H9 (cell line): ENCODE data around the gene MARCOL. TPM values are rescaled to one million over a fixed set of nuclear protein-coding genes. Genes with fewer than 3 reads are reported as not detected.

Experiments used
- DNase-seq: peaks from one replicate; pipeline ENCODE4 v3.0.0-alpha.2; 2017
- H2AFZ ChIP-seq: one replicate; pipeline ENCODE4 v1.6.1; 2013; ENCODE audit warnings: mild to moderate bottlenecking, low read length, control low read depth, moderate library complexity
- H2AK5ac ChIP-seq: 2 replicates; pipeline ENCODE4 v1.6.1; 2013; ENCODE audit warnings: low read length, control low read depth, mixed read lengths; ENCODE audit not compliant: insufficient read length
- H2BK120ac ChIP-seq: one replicate; pipeline ENCODE4 v1.6.1; 2013; ENCODE audit warnings: low read depth, mild to moderate bottlenecking, low read length, control low read depth, inconsistent platforms; ENCODE audit not compliant: poor library complexity, severe bottlenecking
- H2BK12ac ChIP-seq: 2 replicates; pipeline ENCODE4 v1.6.1; 2013; ENCODE audit warnings: low read length, control low read depth, mixed read lengths, low read depth; ENCODE audit not compliant: insufficient read length
- H2BK15ac ChIP-seq: 2 replicates; pipeline ENCODE4 v1.6.1; 2013; ENCODE audit warnings: low read depth, low read length, control low read depth
- H2BK20ac ChIP-seq: one replicate; pipeline ENCODE4 v1.6.1; 2013; ENCODE audit warnings: low read depth, mild to moderate bottlenecking, low read length, control low read depth, inconsistent platforms; ENCODE audit not compliant: poor library complexity, severe bottlenecking
- H2BK5ac ChIP-seq: 2 replicates; pipeline ENCODE4 v1.6.1; 2013; ENCODE audit warnings: low read length, control low read depth, mixed read lengths; ENCODE audit not compliant: insufficient read length
- H3K14ac ChIP-seq: 2 replicates; pipeline ENCODE4 v1.6.1; 2013; ENCODE audit warnings: low read length, control low read depth; ENCODE audit not compliant: insufficient read depth
- H3K18ac ChIP-seq: 2 replicates; pipeline ENCODE4 v1.6.1; 2013; ENCODE audit warnings: low read depth, mild to moderate bottlenecking, mixed read lengths, low read length, control low read depth; ENCODE audit not compliant: insufficient read length
- H3K23ac ChIP-seq: 2 replicates; pipeline ENCODE4 v1.6.1; 2013; ENCODE audit warnings: low read length, control low read depth, mixed read lengths, low read depth; ENCODE audit not compliant: insufficient read length
- H3K23me2 ChIP-seq: 2 replicates; pipeline ENCODE4 v1.6.1; 2013; ENCODE audit warnings: low read depth, mild to moderate bottlenecking, mixed read lengths, low read length, control low read depth; ENCODE audit not compliant: insufficient read length, poor library complexity, severe bottlenecking
- H3K27ac ChIP-seq: 2 replicates; pipeline ENCODE4 v1.5.1; 2013; ENCODE audit warnings: low read length, control low read depth, mixed read lengths, low read depth; ENCODE audit not compliant: insufficient read length
- H3K27me3 ChIP-seq: 2 replicates; pipeline ENCODE4 v1.6.1; 2013; ENCODE audit warnings: low read length, control low read depth, inconsistent platforms; ENCODE audit not compliant: insufficient read depth
- H3K4ac ChIP-seq: 2 replicates; pipeline ENCODE4 v1.6.1; 2013; ENCODE audit warnings: low read depth, mild to moderate bottlenecking, control low read depth, inconsistent platforms, low read length, moderate library complexity
- H3K4me1 ChIP-seq: 2 replicates; pipeline ENCODE4 v1.6.1; 2013; ENCODE audit warnings: low read length, control low read depth, inconsistent platforms; ENCODE audit not compliant: insufficient read depth
- H3K4me2 ChIP-seq: 2 replicates; pipeline ENCODE4 v1.6.1; 2013; ENCODE audit warnings: low read length, control low read depth, mixed read lengths; ENCODE audit not compliant: insufficient read length, insufficient read depth
- H3K56ac ChIP-seq: 2 replicates; pipeline ENCODE4 v1.6.1; 2013; ENCODE audit warnings: low read depth, mild to moderate bottlenecking, mixed read lengths, low read length, control low read depth; ENCODE audit not compliant: insufficient read length
- H3K79me1 ChIP-seq: 2 replicates; pipeline ENCODE4 v1.6.1; 2013; ENCODE audit warnings: low read depth, mild to moderate bottlenecking, moderate library complexity, low read length, control low read depth, inconsistent platforms; ENCODE audit not compliant: insufficient read depth, poor library complexity, severe bottlenecking
- H3K79me2 ChIP-seq: 2 replicates; pipeline ENCODE4 v1.6.1; 2013; ENCODE audit warnings: low read length, control low read depth, inconsistent platforms; ENCODE audit not compliant: insufficient read depth
- H3K9ac ChIP-seq: 2 replicates; pipeline ENCODE4 v1.6.1; 2013; ENCODE audit warnings: low read length, control low read depth, mixed read lengths; ENCODE audit not compliant: insufficient read length; ENCODE audit errors: extremely low read depth
- H3K9me3 ChIP-seq: one replicate; pipeline ENCODE4 v1.6.1; 2013; ENCODE audit warnings: low read depth, low read length, inconsistent platforms; ENCODE audit not compliant: control insufficient read depth
- H3T11ph ChIP-seq: one replicate; pipeline ENCODE4 v1.6.1; 2013; ENCODE audit warnings: mild to moderate bottlenecking, low read length, control low read depth, inconsistent platforms
- H4K20me1 ChIP-seq: one replicate; pipeline ENCODE4 v1.6.1; 2013; ENCODE audit not compliant: control insufficient read depth, insufficient read length, insufficient read depth
- H4K5ac ChIP-seq: 2 replicates; pipeline ENCODE4 v1.6.1; 2013; ENCODE audit warnings: low read depth, mild to moderate bottlenecking, mixed read lengths, low read length, control low read depth; ENCODE audit not compliant: insufficient read length
- H4K8ac ChIP-seq: replicated peaks from 2 replicates; pipeline ENCODE4 v1.6.1; 2013; ENCODE audit warnings: low read length, control low read depth, mixed read lengths, low read depth; ENCODE audit not compliant: insufficient read length
- H4K91ac ChIP-seq: 2 replicates; pipeline ENCODE4 v1.6.1; 2013; ENCODE audit warnings: low read depth, mild to moderate bottlenecking, moderate library complexity, mixed read lengths, low read length, control low read depth; ENCODE audit not compliant: insufficient read length
- H3K27ac Mint-ChIP-seq, 3 experiments: 2 replicates in 2 of 3; 3 replicates in 1 of 3; pipeline ENCODE4 v1.8.0; 2020 to 2021; ENCODE audit warnings: mixed read lengths in 3 of 3, mild to moderate bottlenecking in 1 of 3, moderate library complexity in 1 of 3
- H3K27me3 Mint-ChIP-seq: 2 replicates; pipeline ENCODE4 v1.8.0; 2021; ENCODE audit warnings: low read depth, mild to moderate bottlenecking, moderate library complexity, mixed read lengths
- H3K36me3 Mint-ChIP-seq, 3 experiments: 2 replicates in 2 of 3; 3 replicates in 1 of 3; pipeline ENCODE4 v1.8.0; 2020 to 2021; ENCODE audit warnings: low read depth in 3 of 3, mixed read lengths in 3 of 3; ENCODE audit not compliant: insufficient read depth in 1 of 3
- H3K4me1 Mint-ChIP-seq, 2 experiments: 2 replicates each; pipeline ENCODE4 v1.8.0; 2020; ENCODE audit warnings: mixed read lengths in 2 of 2
- H3K4me3 Mint-ChIP-seq, 2 experiments: 2 replicates in 1 of 2; 3 replicates in 1 of 2; pipeline ENCODE4 v1.8.0; 2020 to 2021; ENCODE audit warnings: mild to moderate bottlenecking in 2 of 2, mixed read lengths in 2 of 2, moderate library complexity in 1 of 2
- H3K9me3 Mint-ChIP-seq, 2 experiments: 2 replicates in 1 of 2; 3 replicates in 1 of 2; pipeline ENCODE4 v1.8.0; 2020; ENCODE audit warnings: mild to moderate bottlenecking in 2 of 2, mixed read lengths in 2 of 2, moderate library complexity in 1 of 2
- CTCF ChIP-seq: fragments of 200-600 bp; sonication (generic); conservative IDR thresholded peaks from 3 replicates; pipeline ENCODE4 v1.8.0; 2021; ENCODE audit warnings: antibody characterized with exemption, mild to moderate bottlenecking
- total RNA-seq: library from RNA; stranded (reverse); gene quantifications from 2 replicates; pipeline ENCODE4 v1.2.1, GENCODE V29; 2021

Gene MARCOL
- total RNA-seq, 1 experiment from 2014 or later = not detected

GRCh38 chr5:148261221-148261620 lies 22.9 kb downstream of the MARCOL start:
- Histone ChIP-seq H2BK20ac (no peak overlapping the region), H3K79me2 (no peaks in the 10 kb centered on the region), H3K9me3 (no peaks in the 10 kb centered on the region), H3K4ac (no peak overlapping the region), H3K4me1 (no peaks in the 10 kb centered on the region), H3K23me2 (no peaks in the 10 kb centered on the region), H2AK5ac (no peak overlapping the region), H2AFZ (no peak overlapping the region), H4K91ac (no peak overlapping the region), H3K56ac (no peak overlapping the region), H3K79me1 (no peaks in the 10 kb centered on the region), H4K20me1 (no peaks in the 10 kb centered on the region), H2BK5ac (no peak overlapping the region), H3K9ac (no peak overlapping the region), H3K4me2 (no peak overlapping the region), H2BK15ac (no peak overlapping the region), H2BK12ac (no peak overlapping the region), H3K27me3 (no peaks in the 10 kb centered on the region), H4K5ac (no peak overlapping the region), H3K23ac (no peak overlapping the region), H3T11ph (no peak overlapping the region), H3K14ac (no peak overlapping the region), H3K27ac (no peak overlapping the region), H2BK120ac (no peak overlapping the region), H4K8ac (no peak overlapping the region), H3K18ac (no peak overlapping the region)
- Mint-ChIP-seq H3K4me3 (no peak overlapping the region), H3K9me3 (peaks cover 18 to 22% of the 10 kb centered on the region in 2 experiments), H3K27ac (no peak overlapping the region), H3K4me1 (no peaks in the 10 kb centered on the region), H3K27me3 (no peaks in the 10 kb centered on the region; the same call in 1 of the 2 replicates), H3K36me3 (peaks cover 0 to 7% (median 4%) of the 10 kb centered on the region in 3 experiments; a peak in 3 of 7 replicates)
- DNase-seq = no peak
- TF ChIP-seq CTCF = no peak
